HG03139 (cell line): ENCODE results near the gene SLC5A10.

Source experiments
- ATAC-seq: cut with Tn5 transposase; IDR thresholded peaks from one replicate; pipeline ENCODE4 v1.9.1; 2021; ENCODE audit not compliant: unreplicated experiment

Gene SLC5A10

GRCh38 chr17:18963126-18964017 is 11.4 kb downstream of the SLC5A10 start:
- no peak for ATAC-seq

- ATAC-seq = no peak
Observed at GRCh38 chr17:18964018-18964351, 12.0 kb downstream of the SLC5A10 start.

DNA sequence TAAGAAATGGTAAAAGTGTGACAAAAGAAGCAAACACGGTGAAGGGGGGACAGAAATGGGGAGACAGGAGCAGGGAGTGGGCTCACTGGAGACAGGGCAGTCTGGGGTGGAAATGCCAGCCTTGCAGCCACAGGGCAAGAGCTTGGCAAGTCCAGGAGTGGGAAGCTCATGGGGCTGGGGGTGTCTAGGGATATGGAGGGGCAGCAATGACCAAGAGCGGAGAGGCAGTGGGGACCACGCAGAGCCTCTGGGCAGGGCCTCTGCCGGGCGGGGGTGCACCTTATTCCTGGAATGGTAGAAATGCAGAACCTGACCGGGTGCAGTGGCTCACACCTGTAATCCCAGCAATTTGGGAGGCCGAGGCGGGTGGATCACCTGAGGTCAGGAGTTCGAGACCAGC is 12.6 kb downstream of the SLC5A10 start:
- ATAC-seq = no peak

- no peak for ATAC-seq
Observed at GRCh38 chr17:18965530-18966236, 13.7 kb downstream of the SLC5A10 start.

GRCh38 chr17:18966831-18967624 is 15.1 kb downstream of the SLC5A10 start:
- no peak for ATAC-seq

GRCh38 chr17:18967916-18968315 is 16.0 kb downstream of the SLC5A10 start:
- ATAC-seq = no peak

DNA sequence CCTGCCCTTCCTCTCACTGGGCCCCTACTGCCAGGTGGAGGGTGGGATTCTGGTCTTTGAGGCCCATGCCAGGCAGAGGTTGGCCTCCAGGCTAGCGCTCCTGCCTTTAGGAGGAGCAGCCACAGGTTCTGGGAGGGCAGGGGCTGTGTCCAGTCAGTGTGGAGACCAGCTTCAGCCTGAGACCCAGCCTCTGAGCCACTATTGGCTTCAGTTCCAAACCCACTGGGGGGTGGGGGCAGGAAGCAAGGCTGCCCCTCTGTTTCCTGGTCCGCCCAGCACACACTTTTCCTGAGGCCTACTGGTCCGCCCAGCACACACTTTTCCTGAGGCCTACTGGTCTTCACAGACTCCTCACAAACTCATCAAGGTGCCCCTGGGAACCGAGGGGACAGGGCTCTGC is 16.4 kb downstream of the SLC5A10 start:
- ATAC-seq = no peak

DNA sequence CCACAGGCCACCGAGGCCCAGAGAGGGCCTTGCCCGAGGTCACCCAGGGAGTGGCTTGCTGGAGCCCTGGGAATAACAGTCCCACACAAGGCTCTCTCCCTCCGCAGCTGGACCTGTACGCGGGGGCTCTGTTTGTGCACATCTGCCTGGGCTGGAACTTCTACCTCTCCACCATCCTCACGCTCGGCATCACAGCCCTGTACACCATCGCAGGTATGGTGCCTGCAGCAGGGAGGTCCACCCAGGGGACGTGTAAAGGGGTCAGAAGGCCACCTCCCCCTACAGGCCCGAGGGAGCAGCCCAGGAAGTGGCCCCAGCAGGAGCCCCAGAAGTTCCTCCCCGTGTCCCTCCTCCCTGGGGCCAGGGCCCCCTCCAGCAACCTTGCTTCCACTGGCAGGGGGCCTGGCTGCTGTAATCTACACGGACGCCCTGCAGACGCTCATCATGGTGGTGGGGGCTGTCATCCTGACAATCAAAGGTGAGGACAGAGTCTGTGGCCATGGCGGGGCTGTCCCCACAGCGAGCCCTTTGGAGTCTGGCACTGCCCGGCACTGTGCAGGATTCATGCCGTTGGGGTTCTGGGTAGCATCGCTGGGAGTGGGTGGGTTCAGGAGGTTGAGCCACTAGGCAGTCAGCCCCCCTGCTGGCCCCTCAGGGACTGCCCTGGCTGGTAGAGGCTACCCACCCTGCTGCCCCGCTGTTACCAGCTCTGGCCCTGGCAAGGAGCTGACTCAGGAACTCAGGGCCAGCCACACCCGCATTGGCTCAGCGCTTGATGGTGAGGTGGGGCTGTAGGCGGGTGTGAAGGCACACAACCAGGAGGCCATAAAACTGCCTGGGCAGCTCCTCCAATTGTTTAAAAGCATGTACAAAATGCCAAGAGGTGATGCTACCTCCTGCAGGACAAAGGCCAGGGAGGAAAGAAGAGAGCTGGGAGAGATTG is 17.3 kb downstream of the SLC5A10 start:
- ATAC-seq = no peak

GRCh38 chr17:18970582-18971480 is 18.9 kb downstream of the SLC5A10 start:
- ATAC-seq = no peak

DNA sequence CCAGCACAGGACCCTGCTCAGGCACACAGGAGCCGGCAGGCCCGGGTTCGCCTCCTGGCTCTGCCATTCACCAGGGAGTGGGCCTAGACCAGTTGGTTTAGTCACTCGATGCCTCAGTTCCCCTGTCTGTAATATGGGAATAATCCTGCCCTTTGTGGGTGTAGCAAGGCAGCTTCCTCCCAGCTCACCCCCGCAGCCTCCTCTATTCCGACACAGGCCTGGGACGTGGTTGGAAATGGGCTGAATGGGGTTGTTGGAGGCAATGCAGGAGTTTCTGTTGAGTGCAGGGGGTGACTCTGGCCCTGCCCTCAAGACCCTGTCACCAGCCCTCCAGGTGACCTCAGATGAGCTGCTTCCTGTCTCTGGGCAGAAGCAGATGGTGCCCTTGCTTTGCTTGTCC is 19.8 kb downstream of the SLC5A10 start:
- no peak for ATAC-seq

DNA sequence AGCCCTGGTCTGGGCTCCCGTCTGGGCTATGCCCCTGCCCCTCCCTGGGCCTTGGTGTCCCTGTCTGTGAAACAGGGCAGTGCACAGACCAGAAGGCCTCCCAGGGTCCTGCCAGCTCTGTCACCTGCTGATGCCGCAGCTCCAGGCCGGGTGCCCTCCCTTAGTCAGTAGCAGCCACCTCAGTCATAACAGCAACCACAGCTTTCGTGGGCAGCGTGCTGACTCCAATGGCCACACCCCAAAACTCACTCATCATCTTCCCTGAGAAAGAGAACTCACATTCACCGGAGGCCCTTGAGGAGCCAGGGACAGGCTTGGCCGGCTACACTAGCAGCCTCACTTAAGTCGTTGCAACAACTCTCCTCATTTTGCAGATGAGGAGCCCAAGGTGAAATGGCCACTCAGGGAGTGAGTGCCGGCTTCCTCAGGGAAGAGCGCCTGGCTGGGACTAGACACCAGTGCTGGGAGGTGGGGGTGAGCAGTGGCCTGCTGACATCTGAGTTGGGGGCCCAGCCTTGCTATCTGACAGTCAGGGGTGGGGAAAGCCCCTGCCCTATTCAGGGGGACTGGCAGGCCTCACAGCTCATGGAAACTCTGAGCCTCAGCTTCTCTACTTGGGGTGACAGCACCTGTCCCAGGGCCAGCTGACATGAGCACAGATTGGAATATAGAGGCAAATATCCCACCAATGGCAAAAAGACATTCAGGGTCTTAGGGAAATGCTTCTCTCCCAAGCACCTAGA is 22.6 kb downstream of the SLC5A10 start:
- no peak for ATAC-seq

GRCh38 chr17:18975597-18975996 is 23.6 kb downstream of the SLC5A10 start:
- ATAC-seq = no peak

- ATAC-seq = no peak
Observed at GRCh38 chr17:18976201-18976600, 24.2 kb downstream of the SLC5A10 start.

DNA sequence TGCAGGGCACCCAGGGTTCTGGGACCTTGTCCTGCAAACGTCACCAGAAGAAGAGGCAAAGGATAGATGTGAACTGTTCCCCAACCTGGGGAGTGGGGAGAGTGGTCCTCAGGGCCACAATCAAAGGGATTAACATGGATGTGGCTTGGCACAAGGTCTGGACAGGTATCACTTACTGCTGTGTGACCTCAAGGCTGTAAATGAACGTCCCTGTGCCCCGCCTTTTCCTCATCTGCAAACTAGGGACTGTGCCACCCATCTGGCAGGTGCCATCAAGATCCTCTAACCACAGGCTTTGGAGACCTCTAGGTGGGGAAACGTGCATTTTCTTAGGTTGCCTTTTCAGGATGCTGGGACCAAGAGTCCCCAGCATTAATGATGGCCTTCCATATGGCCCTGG is 25.1 kb downstream of the SLC5A10 start:
- ATAC-seq = no peak

- no peak for ATAC-seq
Observed at GRCh38 chr17:18977646-18978045, 25.7 kb downstream of the SLC5A10 start.

DNA sequence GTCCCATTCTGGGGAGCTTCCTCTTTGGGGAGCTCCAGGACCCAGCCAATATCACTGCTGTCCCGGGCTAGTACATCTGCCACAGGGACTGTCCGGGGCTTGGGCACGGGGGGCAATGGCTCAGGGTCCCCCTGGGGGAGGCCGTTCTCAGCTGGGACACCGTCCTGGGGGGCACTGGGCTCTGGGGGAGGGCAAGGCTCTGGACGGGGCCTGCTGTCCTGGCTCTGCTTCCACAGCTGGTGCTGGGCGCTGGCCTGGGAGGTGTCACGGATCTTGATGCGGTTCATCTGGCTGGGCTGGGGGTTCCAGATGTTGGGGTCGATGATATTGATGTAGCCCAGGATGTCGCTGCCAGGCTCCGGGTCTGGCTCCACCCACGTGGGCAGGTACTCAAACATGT is 26.1 kb downstream of the SLC5A10 start:
- ATAC-seq = no peak

DNA sequence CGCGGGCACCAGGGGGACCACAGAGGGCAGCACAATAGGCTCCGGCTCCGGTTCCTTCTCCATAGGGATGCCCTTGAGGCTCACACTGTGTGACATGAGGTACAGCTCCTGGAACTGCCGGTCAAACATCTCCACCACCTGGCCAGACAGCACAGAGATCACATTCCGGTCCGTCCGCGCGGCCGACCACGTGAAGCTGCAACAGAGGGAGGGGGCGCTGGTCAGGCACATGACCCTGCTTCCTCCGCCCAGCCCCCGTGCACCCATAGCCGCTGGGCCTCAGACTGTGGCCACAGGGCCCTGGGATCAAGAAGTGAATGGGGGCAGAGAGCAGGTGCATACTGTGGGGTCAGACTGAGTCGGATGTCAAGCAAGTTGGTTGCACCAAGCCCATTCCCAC is 26.7 kb downstream of the SLC5A10 start:
- no peak for ATAC-seq

DNA sequence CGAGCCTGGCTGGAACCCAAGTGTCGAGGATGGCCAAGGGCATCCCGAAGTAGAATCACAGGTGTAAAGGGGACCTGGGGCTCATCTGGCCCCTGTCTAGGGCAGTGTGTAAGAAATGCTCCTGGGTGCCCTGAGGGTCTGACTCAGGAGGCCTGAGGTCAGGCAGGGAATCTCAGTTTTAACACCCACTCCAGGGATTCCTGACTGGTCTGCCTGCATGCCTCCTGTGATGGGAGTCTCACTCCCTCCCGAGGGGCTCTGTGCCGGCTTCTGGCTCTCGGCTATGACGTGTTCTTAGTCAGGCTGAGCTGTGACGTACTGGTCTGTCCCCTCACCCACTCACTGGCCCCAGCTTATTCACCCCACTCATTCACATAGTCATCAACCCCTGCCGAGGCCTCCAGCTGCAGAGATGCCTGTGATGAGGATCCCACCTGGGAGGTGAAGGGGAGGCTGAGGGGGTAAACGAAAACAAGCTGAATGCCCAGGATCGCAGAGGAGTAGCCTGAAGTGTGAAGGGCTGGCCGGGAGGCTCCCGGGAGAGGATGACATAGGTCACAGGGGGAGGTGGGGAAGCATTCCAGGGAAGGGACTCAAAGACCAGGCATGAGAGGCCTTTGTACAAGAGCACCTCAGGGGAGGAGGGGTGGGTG is 28.8 kb downstream of the SLC5A10 start:
- ATAC-seq = no peak

- no peak for ATAC-seq
Observed at GRCh38 chr17:18981335-18981641, 29.3 kb downstream of the SLC5A10 start.
